ENCODE data around the gene UBAP2L.

UBAP2L gene

GRCh38 chr1:154240294-154240833 is 19.6 kb downstream of the UBAP2L start:
- peaks cover 96% of the 10 kb centered on the region for H3K36me3 ChIP-seq (ENCODE audit: insufficient read depth, low read length)
- no peaks in the 10 kb centered on the region for H3F3A ChIP-seq (ENCODE audit: low read depth)
- H3K9me2 ChIP-seq (replicated peaks; ENCODE audit: low read depth, low read length) = no peaks in the 10 kb centered on the region
- no peak overlapping the region for H3K4me2 ChIP-seq (ENCODE audit: low read depth, low read length, poor library complexity, severe bottlenecking)
- H3K79me2 ChIP-seq (ENCODE audit: insufficient read depth, low read length) = peaks cover 39% of the 10 kb centered on the region
- peaks cover 36% of the 10 kb centered on the region for H4K20me1 ChIP-seq (ENCODE audit: insufficient read depth, low read length, poor library complexity, severe bottlenecking)
- H2AFZ ChIP-seq (ENCODE audit: low read length) = no peak overlapping the region
- no peaks in the 10 kb centered on the region for H3K27me3 ChIP-seq (ENCODE audit: insufficient read depth, low read length, poor library complexity, severe bottlenecking)
- H3K4me3 ChIP-seq (ENCODE audit: low read length, poor library complexity, severe bottlenecking) = no peak overlapping the region
- H3K4me1 ChIP-seq (ENCODE audit: insufficient read depth, low read length, poor library complexity, severe bottlenecking) = no peaks in the 10 kb centered on the region
- H3K9me3 ChIP-seq (ENCODE audit: insufficient read depth, low read depth, low read length) = no peaks in the 10 kb centered on the region
- no peak overlapping the region for H3K9ac ChIP-seq (ENCODE audit: low read depth, low read length, poor library complexity, severe bottlenecking)
- no peak for TF ChIP-seq EZH2phosphoT487 (IDR thresholded peaks at IDR 0.05; ENCODE audit: borderline replicate concordance)
- no peak for TF ChIP-seq CTCF (conservative IDR thresholded peaks at IDR 0.05; ENCODE audit: low read length)

- no peaks in the 10 kb centered on the region for H3K27me3 ChIP-seq (ENCODE audit: insufficient read depth, low read length, poor library complexity, severe bottlenecking)
- H3K4me3 ChIP-seq (ENCODE audit: low read length, poor library complexity, severe bottlenecking) = no peak overlapping the region
- no peaks in the 10 kb centered on the region for H3K4me1 ChIP-seq (ENCODE audit: insufficient read depth, low read length, poor library complexity, severe bottlenecking)
- H3K4me2 ChIP-seq (ENCODE audit: low read depth, low read length, poor library complexity, severe bottlenecking) = no peak overlapping the region
- H2AFZ ChIP-seq (ENCODE audit: low read length) = no peak overlapping the region
- H3K36me3 ChIP-seq (ENCODE audit: insufficient read depth, low read length) = peaks cover 95% of the 10 kb centered on the region
- H3F3A ChIP-seq (ENCODE audit: low read depth) = no peaks in the 10 kb centered on the region
- H3K9me3 ChIP-seq (ENCODE audit: insufficient read depth, low read depth, low read length) = no peaks in the 10 kb centered on the region
- TF ChIP-seq EZH2phosphoT487 (IDR thresholded peaks at IDR 0.05; ENCODE audit: borderline replicate concordance) = no peak
- TF ChIP-seq CTCF (conservative IDR thresholded peaks at IDR 0.05; ENCODE audit: low read length) = no peak
- peaks cover 37% of the 10 kb centered on the region for H3K79me2 ChIP-seq (ENCODE audit: insufficient read depth, low read length)
- no peaks in the 10 kb centered on the region for H3K9me2 ChIP-seq (replicated peaks; ENCODE audit: low read depth, low read length)
- H3K9ac ChIP-seq (ENCODE audit: low read depth, low read length, poor library complexity, severe bottlenecking) = no peak overlapping the region
- H4K20me1 ChIP-seq (ENCODE audit: insufficient read depth, low read length, poor library complexity, severe bottlenecking) = peaks cover 32% of the 10 kb centered on the region
Measured at GRCh38 chr1:154241703-154242351, 21.1 kb downstream of the UBAP2L start.

DNA sequence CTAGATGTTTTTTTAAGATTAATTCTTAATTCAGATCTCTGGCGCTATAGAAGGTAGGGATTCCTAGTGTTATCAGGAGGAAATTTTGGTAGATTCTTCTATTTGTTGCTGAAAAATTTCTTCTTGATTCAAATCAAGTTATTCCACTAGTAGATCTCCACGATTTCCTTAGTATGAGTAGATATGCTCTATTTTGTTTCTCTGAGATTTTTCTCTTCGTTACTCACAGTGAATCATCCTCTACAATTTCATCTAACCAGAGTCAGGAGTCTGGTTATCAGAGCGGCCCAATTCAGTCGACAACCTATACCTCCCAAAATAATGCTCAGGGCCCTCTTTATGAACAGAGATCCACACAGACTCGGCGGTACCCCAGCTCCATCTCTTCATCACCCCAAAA is 32.9 kb downstream of the UBAP2L start:
- no peak overlapping the region for H3K9ac ChIP-seq (ENCODE audit: low read depth, low read length, poor library complexity, severe bottlenecking)
- no peaks in the 10 kb centered on the region for H3K27me3 ChIP-seq (ENCODE audit: insufficient read depth, low read length, poor library complexity, severe bottlenecking)
- H3K79me2 ChIP-seq (ENCODE audit: insufficient read depth, low read length) = no peaks in the 10 kb centered on the region
- no peaks in the 10 kb centered on the region for H3F3A ChIP-seq (ENCODE audit: low read depth)
- no peaks in the 10 kb centered on the region for H3K9me2 ChIP-seq (replicated peaks; ENCODE audit: low read depth, low read length)
- H3K9me3 ChIP-seq (ENCODE audit: insufficient read depth, low read depth, low read length) = no peaks in the 10 kb centered on the region
- no peak overlapping the region for H3K4me2 ChIP-seq (ENCODE audit: low read depth, low read length, poor library complexity, severe bottlenecking)
- H3K4me1 ChIP-seq (ENCODE audit: insufficient read depth, low read length, poor library complexity, severe bottlenecking) = no peaks in the 10 kb centered on the region
- no peak overlapping the region for H2AFZ ChIP-seq (ENCODE audit: low read length)
- no peak overlapping the region for H3K4me3 ChIP-seq (ENCODE audit: low read length, poor library complexity, severe bottlenecking)
- H4K20me1 ChIP-seq (ENCODE audit: insufficient read depth, low read length, poor library complexity, severe bottlenecking) = no peaks in the 10 kb centered on the region
- H3K36me3 ChIP-seq (ENCODE audit: insufficient read depth, low read length) = peaks cover 99% of the 10 kb centered on the region
- no peak for TF ChIP-seq EZH2phosphoT487 (IDR thresholded peaks at IDR 0.05; ENCODE audit: borderline replicate concordance)
- TF ChIP-seq CTCF (conservative IDR thresholded peaks at IDR 0.05; ENCODE audit: low read length) = no peak
